Activated CD4-positive, CD25-positive, alpha-beta regulatory T cell treated with anti-CD3 and anti-CD28 coated beads, Interleukin-2, amount 50 U/mL, for 16 hours (primary cell): Measurements from ENCODE around the gene ODAD4.
"Not testable (repeated sequence)": the region's sequence is repeated elsewhere in the genome, so short reads cannot be mapped to it uniquely, and the experiment has no call there.

Experiments
- DNase-seq: peaks from one replicate; pipeline ENCODE4 v3.0.0-alpha.2; 2020; ENCODE audit warnings: low read depth, low spot score

Gene ODAD4

DNA sequence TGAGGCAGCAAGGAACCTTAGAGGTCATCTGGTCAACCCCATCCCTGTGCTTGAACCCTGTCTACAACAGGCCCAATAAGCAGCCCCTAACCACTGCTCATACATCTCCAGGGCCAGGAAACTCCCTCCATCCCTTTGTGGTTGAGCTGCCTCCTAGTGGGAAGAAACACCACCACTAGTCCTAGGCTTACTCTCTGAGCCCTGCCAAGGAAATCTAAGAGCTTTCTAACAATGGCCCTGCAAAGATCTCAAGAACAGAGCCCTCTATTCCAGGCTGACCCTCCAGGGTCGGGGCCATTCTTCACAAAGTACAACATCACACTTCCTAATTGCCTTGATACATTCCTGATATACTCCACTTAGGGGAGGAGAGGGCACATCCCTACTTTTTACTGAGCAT, 17.5 kb upstream of the ODAD4 start:
- no peak for DNase-seq

DNA sequence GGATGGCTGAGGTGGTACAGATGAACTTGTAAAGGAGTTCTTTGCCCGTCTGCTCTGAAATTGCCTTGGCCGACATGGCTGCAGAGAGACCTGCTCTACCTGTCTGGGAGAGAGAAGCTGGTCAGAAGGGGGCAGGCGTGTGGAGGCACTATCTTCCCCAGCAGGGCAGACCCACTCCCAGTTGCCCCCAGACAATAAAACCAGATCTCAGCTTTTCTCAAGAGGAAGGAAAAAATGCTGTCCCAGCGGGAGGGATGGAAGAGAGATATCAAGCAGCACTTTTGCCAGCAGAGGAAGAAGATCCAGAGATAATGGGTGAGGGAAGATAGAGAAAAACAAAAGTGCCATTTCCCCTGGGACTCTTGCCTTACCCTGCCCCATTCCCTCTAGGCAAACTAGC, 16.6 kb upstream of the ODAD4 start:
- no peak for DNase-seq

DNA sequence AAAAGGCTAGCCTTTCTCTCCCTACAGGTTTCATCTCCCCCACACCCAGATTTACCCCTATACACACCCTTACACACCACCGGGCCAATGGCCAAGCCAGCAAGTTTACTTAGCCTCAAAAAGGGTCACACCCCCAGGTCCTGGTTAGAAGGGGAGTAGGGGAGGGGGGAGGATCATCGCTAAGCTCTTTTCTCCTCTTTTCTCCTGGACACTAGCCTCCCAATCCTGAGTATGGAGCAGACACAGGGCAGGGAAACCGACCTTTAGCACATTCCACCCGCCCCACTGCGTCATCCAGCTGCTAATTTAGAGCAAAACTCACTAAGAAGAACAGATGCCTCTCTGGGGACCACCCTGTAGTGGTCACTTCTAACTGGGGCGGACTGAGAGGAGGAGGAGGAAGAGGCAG, 16.1 kb upstream of the ODAD4 start:
- DNase-seq = no peak

DNA sequence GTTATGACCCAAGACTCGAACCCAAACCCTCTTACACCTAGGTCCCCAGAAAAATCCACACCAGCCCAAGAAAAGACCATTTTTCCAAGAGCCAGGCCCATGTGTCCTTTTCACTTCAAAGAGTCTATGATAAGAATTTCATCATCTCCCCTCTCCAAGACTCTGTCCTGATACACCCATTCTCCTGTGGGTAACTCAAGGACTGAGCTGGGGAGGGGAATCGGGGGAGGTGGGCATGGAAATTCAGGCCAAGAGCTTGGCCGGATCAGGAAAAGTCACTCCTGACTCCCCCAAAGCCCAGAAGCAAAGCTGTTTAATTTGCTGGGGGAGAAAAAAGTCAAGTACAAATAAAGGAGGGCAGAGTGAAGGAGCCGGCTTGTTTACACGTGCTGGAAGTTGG, 15.4 kb upstream of the ODAD4 start:
- DNase-seq = no peak

DNA sequence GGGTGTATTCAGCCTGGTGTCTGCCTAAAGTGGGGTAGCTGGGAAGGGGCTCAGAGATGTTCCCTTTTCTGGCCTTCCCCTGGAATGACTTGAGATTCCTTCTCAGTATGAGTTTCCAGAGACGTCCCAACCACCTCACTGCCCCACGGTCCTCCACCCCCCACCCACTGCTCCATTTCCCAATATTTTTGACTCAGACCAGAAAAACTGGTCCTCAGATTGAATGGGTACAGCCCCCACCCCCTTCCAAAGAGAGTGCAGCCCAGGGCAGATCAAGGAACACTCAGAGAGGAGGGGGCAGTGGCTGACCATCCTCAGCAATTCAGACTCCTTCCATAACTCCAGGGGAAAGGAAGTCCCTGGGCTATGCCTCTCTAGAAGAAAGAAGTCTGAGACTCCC, 14.9 kb upstream of the ODAD4 start:
- no peak for DNase-seq

DNA sequence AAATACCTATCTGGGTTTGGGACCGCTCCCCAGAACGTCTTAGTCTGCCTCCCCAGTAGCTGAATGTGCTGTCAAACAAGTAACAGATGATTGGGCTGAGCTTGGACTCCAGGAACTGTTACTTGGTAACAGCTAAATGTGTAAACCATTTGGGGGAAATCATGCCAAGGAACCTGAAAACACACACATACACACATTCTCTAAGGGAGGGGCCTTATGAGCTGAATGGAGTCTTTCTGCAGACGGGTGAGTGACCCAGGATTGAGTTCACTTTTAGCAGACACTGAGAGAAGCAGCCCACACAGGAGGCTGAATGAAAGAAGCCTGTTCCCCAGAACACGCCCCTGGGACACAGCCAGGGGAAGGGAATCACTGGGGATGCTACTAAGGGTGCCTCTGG, 13.2 kb upstream of the ODAD4 start:
- DNase-seq = no peak

DNA sequence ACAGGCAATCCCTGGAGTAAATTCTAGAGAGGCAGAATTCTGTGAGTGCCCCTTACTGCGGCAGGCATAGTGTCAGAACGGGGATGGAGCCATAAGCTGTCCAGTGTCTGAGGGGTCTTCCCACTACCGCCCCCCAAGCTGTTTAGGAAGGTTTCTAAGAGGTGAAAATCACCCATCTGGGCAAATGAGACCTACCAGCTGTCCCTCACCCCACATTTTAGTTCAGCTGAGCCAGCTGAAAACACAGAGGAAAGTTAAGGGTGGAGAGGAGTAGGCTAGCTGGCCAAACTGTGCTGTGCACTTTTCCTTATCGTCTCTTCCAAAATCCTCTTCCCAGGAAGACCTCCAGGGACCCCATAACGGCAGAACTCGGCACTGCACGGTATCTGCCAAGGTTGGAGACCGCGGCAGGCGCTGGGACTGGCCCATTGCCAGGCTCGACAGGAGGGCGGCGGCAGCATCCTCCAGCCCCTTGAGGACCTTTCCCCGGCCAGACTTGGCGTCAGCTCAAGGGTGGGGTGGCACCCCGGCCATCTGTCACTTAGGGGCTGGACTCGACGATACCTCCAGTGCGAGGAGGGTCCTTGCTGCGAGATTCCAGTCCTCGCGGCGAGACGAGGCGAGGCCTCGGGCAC, 12.6 kb upstream of the ODAD4 start:
- DNase-seq = no peak

DNA sequence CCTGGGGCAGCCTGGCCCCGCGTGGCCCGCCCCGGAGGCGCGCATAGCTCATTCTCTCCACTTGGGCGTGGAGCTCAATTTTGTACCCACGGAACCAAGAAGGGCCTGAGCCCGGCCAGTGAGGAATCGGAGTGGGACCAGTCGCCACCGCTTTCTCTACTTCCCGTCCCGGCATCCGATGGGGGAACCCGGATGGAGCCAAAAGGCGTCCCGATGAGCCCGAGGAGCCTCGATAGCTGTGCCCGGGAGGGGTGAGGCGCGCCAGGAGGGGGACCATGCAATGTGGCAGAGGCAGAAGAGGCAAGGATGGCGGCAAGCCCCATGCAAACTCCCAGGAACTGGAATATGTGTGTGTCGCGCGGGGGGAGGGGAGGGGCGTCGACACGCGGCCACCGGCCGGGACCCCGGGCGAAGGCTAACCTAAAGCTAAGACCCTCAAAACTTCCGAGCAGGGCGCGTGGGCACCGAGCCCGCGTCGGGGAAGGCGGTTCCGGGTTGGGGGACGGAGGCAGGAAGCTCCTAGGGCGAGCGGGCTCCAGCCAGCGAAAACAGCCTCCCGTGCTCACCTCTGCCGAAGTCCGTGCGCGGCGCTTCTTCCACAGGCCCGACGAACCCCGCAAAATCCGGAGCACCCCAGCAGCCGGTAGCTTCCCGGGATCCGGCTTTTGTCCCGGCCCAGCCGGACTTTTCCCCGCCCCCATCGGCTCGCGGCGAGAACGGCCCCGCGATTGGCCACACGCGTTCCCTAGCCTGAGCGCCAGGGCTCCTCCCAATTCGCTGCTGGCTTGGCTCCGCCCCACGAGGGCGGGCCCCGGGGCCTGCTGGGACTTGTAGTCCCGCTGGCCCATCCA, 11.9 kb upstream of the ODAD4 start, which contains the start of gene ACLY:
ACLY (minus strand) TSS at position 638 of the 851 bp plus-strand sequence. CDS start 5,078 bp downstream, outside the sequence.
- peak; percentile 91 for DNase-seq

DNA sequence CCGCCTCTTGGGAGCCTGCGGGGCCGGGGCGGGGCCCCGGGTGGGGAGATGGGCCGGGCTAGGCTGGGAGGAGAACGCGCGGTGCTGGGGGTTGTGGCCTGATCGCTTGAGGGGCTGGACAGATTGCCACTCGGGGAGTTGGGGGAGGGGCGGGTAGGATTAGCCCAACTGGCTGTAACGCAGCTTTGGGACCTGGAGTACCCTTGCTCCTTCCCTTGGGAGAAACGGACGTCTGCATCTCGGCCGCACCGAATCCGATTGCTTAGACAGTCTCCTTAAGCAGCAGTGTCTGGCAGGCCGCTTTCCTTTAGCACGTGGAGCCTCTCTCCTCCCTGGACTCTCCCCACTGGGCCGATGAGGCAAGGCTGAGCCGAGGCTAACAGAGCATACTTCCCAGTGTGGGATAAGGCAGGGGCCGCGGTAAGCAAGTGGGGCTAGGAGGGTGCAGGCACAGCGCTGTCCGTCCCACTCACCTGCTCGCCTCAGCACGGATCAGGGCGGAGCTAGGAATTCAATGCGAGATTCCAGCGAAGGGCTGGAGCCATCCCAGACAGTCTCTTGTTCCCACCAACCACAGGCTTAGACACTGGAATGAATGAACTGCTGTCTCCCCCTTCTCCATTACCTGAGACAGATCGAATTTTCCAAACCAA, 11.1 kb upstream of the ODAD4 start:
- no peak for DNase-seq

DNA sequence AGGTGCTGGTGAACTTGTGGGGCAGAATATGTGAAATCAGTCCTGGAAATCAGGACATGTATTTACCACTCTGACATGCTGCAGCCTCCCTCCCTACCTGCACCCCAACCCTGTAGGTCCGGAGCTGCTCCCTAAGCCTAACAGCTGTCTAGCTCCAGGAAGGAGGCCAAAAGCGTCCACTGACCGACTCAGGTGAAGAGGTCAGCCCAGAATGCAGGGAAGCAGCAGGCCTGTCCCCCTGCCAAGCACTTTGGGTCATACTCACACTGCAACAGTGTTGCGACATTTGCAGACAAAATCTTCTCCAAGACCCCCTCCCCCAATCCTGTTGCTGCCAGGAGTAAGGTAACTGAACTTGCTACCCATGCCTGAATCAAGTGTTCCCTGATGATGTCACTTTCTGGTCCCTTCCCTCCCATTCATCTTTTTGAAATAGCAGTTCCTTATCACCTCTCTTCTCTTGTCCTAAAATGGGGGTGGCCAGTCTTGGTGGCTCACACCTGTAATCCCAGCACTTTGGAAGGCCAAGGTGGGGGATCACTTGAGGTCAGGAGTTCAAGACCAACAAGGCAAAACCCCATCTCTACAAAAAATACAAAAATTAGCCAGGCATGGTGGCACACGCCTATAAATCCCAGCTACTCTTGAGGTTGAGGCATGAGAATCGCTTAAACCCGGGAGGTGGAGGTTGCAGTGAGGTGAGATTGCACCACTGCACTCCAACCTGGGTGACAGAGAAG, 10.4 kb upstream of the ODAD4 start:
- no peak for DNase-seq

DNA sequence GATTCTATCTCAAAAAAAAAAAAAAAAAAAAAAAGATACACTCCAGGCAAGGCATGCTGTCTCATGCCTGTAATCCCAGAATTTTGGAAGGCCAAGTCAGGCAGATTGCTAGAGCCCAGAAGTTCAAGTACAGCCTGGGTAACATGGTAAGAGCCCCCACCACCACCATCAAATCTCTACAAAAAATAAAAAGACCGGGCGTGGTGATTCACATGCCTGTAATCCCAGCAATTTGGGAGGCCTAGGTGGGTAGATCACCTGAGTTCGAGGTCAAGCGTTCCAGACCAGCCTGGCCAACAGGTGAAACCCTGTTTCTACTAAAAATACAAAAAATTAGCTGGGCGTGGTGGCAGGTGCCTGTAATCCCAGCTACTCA, 9.8 kb upstream of the ODAD4 start:
- no peak for DNase-seq

DNA sequence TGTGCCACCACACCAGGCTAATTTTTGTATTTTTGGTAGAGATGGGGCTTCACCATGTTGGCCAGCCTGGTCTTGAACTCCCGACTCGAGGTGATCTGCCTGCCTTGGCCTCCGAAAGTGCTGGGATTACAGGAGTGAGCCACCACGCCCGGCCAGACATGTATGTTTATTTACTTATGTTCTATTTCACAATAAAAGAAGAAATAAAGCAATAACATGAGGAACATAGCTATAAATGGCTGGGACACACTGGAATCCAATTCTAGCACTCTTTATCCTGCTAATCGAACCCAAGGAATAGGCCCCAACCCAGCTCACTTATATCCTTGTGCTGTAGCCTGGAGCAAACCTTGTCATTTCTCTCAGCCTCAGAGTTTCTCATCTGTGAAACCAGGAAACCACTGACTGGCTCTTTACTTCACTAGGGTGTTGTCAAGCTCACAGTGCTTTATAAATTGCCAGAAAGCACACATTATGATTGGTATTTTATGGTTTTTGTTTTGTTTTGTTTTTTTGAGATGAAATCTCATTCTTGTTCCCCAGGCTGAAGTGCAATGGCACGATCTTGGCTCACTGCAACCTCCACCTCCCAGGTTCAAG, 4.3 kb upstream of the ODAD4 start:
- DNase-seq = no peak

DNA sequence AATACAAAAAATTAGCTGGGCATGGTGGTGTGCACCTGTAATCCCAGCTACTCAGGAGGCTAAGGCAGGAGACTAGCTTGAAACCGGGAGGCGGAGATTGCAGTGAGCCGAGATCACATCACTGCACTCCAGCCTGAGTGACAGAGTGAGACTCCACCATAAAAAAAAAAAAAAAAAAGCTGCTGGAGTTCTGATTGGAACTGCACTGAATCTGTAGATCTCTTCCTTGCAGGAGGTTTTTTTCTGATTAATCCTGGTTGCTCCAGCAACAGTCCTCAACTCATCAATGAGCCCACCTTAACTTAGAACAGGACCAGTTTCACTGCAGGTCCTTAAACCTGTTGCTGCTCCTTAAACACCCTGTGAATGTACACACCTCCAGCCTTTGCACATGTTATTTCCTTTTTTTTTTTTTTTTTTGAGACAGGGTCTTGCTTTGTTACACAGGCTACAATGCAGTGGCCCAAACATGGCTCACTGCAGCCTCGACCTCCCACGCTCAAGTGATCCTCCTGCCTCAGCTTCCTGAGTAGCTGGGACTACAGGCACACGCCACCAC, 1.6 kb upstream of the ODAD4 start:
- DNase-seq = no peak

DNA sequence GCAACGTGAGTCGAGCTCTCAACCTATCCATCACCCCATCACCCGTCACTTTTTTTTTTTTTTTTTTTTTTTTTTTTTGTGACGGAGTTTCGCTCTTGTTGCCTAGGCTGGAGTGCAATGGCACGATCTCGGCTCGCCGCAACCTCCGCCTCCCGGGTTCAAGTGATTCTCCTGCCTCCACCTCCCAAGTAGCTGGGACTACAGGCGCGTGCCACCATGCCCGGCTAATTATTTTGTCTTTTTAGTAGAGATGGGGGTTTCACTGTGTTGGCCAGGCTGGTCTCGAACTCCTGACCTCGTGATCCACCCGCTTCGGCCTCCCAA, 378 bp downstream of the ODAD4 start:
- DNase-seq = not testable (repeated sequence)

DNA sequence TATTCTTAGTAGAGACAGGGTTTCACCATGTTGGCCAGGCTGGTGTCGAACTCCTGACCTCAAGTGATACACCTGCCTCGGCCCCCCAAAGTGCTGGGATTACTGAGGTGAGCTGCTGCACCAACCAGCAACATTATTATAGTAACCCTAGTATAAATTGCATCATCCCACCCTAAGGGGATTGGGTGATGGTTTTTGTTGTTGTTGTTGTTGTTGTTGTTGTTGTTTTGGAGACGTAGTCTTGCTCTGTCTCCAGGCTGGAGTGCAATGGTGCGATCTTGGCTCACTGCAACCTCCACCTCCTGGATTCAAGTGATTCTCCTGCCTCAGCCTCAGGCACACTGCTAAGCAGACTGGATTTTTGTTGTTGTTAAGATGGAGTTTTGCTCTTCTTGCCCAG, 1.3 kb downstream of the ODAD4 start:
- DNase-seq = not testable (repeated sequence)

DNA sequence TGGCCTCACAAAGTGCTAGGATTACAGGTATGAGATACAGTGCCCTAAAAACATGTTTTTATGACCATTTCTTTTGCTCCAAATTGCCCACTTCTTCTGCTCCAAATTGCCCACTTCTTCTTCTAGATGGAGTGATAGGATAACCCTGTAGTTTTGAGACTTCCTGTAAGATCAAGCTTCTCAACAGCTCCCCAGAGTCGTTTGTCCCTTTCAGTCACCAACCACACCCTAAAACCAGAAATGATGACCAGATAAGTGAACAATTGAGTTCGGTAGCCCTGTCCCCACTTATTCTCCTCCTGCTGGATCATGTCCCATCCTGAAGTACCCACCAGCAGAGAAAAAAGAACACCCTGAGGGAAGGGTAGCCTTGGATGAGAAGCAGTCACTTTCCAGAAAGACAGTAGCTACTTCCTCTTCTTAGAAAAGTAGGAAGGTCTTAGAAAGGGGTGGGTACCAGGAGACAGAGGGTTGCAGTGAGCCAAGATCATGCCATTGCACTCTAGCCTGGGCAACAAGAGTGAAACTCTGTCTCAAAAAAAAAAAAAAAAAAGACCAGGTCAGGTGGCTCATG, 2.5 kb downstream of the ODAD4 start:
- no peak for DNase-seq

DNA sequence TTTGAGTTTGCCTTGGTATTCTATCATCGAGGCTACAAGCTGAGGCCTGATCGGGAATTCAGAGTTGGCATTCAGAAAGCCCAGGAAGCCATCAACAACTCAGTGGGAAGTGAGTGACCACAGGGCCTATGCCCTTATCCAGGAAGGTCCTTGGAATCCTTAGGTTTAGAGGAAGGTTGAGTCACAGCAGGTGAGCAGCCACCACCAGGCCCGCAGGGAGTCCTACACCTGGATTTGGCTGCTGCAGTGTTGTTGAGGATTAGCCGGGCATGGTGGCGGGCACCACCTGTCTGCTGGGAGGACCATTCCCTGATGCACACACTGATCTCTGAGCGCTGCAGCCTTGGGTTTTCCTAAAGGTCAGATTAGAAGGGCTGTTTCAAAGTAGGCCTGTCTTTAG, 5.2 kb downstream of the ODAD4 start:
- no peak for DNase-seq

DNA sequence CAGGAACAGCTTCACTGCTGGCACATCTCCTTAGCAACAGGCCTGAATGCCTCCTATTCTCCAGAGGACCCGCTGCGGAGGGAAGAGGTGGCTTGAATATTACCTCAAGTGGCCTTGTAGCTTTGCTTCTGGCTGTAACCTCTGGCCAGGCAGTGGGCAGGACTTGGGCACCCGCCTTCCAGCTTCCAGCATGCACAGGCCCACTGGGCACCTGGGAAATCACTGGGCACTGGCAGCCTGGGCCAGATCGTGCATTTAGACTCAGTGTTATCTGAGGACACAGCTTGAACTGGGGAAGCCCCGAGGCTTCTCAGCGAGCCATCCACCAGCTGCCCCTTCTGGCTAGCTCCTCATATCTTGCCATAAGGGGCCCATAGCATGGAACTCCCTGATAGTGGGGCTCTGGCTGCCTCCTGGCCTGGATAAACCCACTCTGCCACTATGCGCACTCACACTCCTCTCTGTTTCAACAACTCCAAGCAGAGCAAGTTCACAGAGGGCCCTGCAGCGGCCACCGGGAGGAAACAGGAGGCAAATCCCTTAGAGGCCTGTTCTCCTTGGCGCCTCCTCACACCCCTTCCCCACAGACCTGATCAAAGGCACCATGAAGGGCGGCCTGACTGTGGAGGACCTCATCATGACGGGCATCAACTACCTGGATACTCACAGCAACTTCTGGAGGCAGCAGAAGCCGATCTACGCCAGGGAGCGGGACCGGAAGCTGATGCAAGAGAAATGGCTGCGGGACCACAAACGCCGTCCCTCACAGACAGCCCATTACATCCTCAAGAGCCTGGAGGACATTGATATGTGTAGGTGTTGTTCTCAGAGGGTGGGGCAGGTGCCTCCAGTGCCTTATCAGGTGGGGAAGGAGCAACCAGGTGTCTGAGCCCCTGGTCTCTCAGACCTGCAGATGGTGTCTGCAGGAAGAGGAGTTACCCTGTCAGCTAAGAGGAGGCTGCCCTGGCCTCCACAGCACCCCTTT, 7.8 kb downstream of the ODAD4 start:
- no peak for DNase-seq

DNA sequence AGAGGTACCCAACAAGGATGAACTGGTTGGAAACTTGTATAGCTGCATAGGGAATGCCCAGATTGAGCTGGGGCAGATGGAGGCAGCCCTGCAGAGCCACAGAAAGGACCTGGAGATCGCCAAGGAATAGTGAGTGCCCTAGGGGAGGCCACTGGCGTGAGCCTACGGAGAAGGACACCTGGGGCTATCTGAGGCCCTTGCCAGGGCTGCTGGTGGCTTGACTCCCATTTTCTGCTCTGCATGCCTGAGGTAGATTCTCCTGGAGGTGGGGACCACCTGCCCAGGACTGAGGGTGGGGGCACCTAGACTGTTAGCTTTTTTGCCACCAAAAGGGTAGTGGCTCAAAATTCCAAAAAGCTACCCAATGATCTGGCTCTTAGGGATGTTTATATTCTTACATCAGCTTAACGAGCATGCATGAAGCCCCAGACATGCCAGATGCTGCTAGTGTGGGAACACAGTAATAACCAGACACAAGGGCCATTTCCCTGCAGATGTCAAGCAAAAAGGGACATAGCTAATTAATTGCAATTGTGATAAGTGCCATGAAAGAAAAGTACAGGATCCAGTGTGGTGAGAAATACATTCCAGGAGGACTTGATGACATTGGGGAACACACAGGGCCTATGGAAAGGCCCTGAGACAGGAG, 8.8 kb downstream of the ODAD4 start:
- no peak for DNase-seq
